Mucosa of descending colon (tissue), 3 donors: ENCODE results near the gene SERINC5. TPM values are rescaled to one million over a fixed set of nuclear protein-coding genes. Genes with fewer than 3 reads are reported as not detected.
A peak's percentile ranks its signal among the peaks of the same experiment; 100 is the strongest.

Experiments
- ATAC-seq: fragments of 200-7000 bp; cut with Tn5 transposase; one replicate; pipeline ENCODE4 v1.9.1; 2020; ENCODE audit warnings: mild to moderate bottlenecking, moderate library complexity
- DNase-seq, 3 donors: peaks; one replicate each; pipeline ENCODE4 v3.0.0-alpha.2; 2020
- H3K36me3 ChIP-seq: fragments of 200-600 bp; one replicate; pipeline ENCODE4 v1.8.0; 2021; ENCODE audit warnings: low read depth, mild to moderate bottlenecking
- H3K4me1 ChIP-seq: fragments of 200-600 bp; one replicate; pipeline ENCODE4 v1.8.0; 2021; ENCODE audit warnings: low read depth, mild to moderate bottlenecking
- H3K4me3 ChIP-seq: fragments of 200-600 bp; one replicate; pipeline ENCODE4 v1.8.0; 2021; ENCODE audit warnings: mild to moderate bottlenecking
- H3K9me3 ChIP-seq: fragments of 200-600 bp; one replicate; pipeline ENCODE4 v1.8.0; 2021; ENCODE audit warnings: mild to moderate bottlenecking
- CTCF ChIP-seq: fragments of 200-600 bp; IDR thresholded peaks from one replicate; pipeline ENCODE4 v1.8.0; 2022; ENCODE audit warnings: antibody characterized with exemption, mild to moderate bottlenecking
- intact Hi-C, 2 donors: fragments of 100-400 bp; cut with DNase I in 1 of 2; cut with micrococcal nuclease in 1 of 2; formaldehyde crosslinking; loops; one replicate each; pipeline versions ENCODE4 v1.11.0 to v1.11.1; 2022; cut with DNase I, micrococcal nuclease
- total RNA-seq, 3 donors: library from RNA; stranded (reverse); fragmentation: NEBNext Ultra II Directional in 2 of 3; extraction: Animal tissue kit (Norgen Biotek cat#: 25700) in 2 of 3; gene quantifications; one replicate each; pipeline versions ENCODE4 v1.2.1 to v1.2.4, GENCODE V29; 2021 to 2023
- donor health status: DM: no; HTN: no; CAD: no; lungs with moderate emphysema.
- donor health status: DM: no; HTN: no; CAD: no.
- donor health status: DM: no; HTN: yes; CAD: no.

The SERINC5 gene
- total RNA-seq, 3 donors from 2014 or later = 66.6 to 153 (median 126) TPM

GRCh38 chr5:80212171-80212667 is 43.6 kb downstream of the SERINC5 start:
- Histone ChIP-seq H3K36me3 (no peaks in the 10 kb centered on the region), H3K4me3 (no peak overlapping the region), H3K9me3 (no peaks in the 10 kb centered on the region), H3K4me1 (peaks cover 22% of the 10 kb centered on the region)
- ATAC-seq (peak; percentile 71), DNase-seq (no peak)
- intact Hi-C loops = no loop called here
- no peak for TF ChIP-seq CTCF

- TF ChIP-seq CTCF = no peak
- Histone ChIP-seq H3K4me3 (no peak overlapping the region), H3K4me1 (peaks cover 28% of the 10 kb centered on the region), H3K9me3 (no peaks in the 10 kb centered on the region), H3K36me3 (no peaks in the 10 kb centered on the region)
- intact Hi-C loops = no loop called here
- no peak for DNase-seq
- ATAC-seq = no peak
Measured at GRCh38 chr5:80211327-80211726, 44.5 kb downstream of the SERINC5 start.

- DNase-seq = no peak
- intact Hi-C loops = no loop called here
- no peaks in the 10 kb centered on the region for H3K9me3 ChIP-seq
- no peak for TF ChIP-seq CTCF
- no peak for ATAC-seq
- H3K36me3 ChIP-seq = no peaks in the 10 kb centered on the region
- no peak overlapping the region for H3K4me3 ChIP-seq
- peaks cover 36% of the 10 kb centered on the region for H3K4me1 ChIP-seq
Measured at GRCh38 chr5:80210014-80210413, 45.8 kb downstream of the SERINC5 start.

- no peak for TF ChIP-seq CTCF
- H3K4me1 ChIP-seq = peaks cover 44% of the 10 kb centered on the region
- no peaks in the 10 kb centered on the region for H3K36me3 ChIP-seq
- DNase-seq (no peak), ATAC-seq (no peak)
- no peaks in the 10 kb centered on the region for H3K9me3 ChIP-seq
- no peak overlapping the region for H3K4me3 ChIP-seq
- intact Hi-C loops = no loop called here
Measured at GRCh38 chr5:80208381-80208780, 47.5 kb downstream of the SERINC5 start.

- no peak for DNase-seq
- peaks cover 39% of the 10 kb centered on the region for H3K4me1 ChIP-seq
- no peaks in the 10 kb centered on the region for H3K36me3 ChIP-seq
- ATAC-seq = no peak
- TF ChIP-seq CTCF = no peak
- H3K4me3 ChIP-seq = no peak overlapping the region
- intact Hi-C loops = no loop called here
- H3K9me3 ChIP-seq = no peaks in the 10 kb centered on the region
Measured at GRCh38 chr5:80207832-80208231, 48.0 kb downstream of the SERINC5 start.

- no peaks in the 10 kb centered on the region for H3K9me3 ChIP-seq
- intact Hi-C loops = no loop called here
- no peak overlapping the region for H3K4me3 ChIP-seq
- peak; percentile 11 for ATAC-seq
- no peak for DNase-seq
- peaks cover 26% of the 10 kb centered on the region for H3K4me1 ChIP-seq
- no peak for TF ChIP-seq CTCF
- no peaks in the 10 kb centered on the region for H3K36me3 ChIP-seq
Measured at GRCh38 chr5:80206282-80206681, 49.6 kb downstream of the SERINC5 start.
